Activated CD4-positive, alpha-beta T cell treated with anti-CD3 and anti-CD28 coated beads for 36 hours (primary cell): Measurements from ENCODE around the gene ACSF2. TPM values are rescaled to one million over a fixed set of nuclear protein-coding genes. Genes with fewer than 3 reads are reported as not detected.

Experiments
- ATAC-seq: fragments of 200-7000 bp; cut with Tn5 transposase; one replicate; pipeline ENCODE4 v1.10.0; 2021; ENCODE audit warnings: mild to moderate bottlenecking, moderate library complexity
- CTCF ChIA-PET: fragments of 350-600 bp; sonication (Branson Sonifier 250); formaldehyde crosslinking; loops from one replicate; lab custom pipeline; 2021; ENCODE audit warnings: antibody characterized with exemption; lab: Charles Lee
- POLR2A ChIA-PET: fragments of 350-600 bp; sonication (Branson Sonifier 250); formaldehyde crosslinking; loops from one replicate; lab custom pipeline; 2021; ENCODE audit warnings: antibody characterized with exemption, inconsistent platforms; lab: Charles Lee
- DNase-seq: peaks from one replicate; pipeline ENCODE4 v3.0.0-alpha.2; 2020
- H3K27ac Mint-ChIP-seq: one replicate; pipeline ENCODE4 v1.8.0; 2021; ENCODE audit warnings: mixed read lengths
- H3K27me3 Mint-ChIP-seq: one replicate; pipeline ENCODE4 v1.8.0; 2021; ENCODE audit warnings: mixed read lengths
- H3K36me3 Mint-ChIP-seq: one replicate; pipeline ENCODE4 v1.8.0; 2021; ENCODE audit warnings: low read depth, mixed read lengths
- H3K4me1 Mint-ChIP-seq: one replicate; pipeline ENCODE4 v1.8.0; 2021; ENCODE audit warnings: mixed read lengths
- H3K4me3 Mint-ChIP-seq: one replicate; pipeline ENCODE4 v1.8.0; 2021; ENCODE audit warnings: mild to moderate bottlenecking, moderate library complexity, mixed read lengths
- H3K9me3 Mint-ChIP-seq: one replicate; pipeline ENCODE4 v1.8.0; 2021; ENCODE audit warnings: low read depth, mixed read lengths
- intact Hi-C, 2 experiments: fragments of 100-400 bp; cut with DNase I in 1 of 2; cut with micrococcal nuclease in 1 of 2; formaldehyde crosslinking; loops; one replicate each; pipeline versions ENCODE4 v1.14.2 to v1.15.1; 2022 to 2024; cut with DNase I, micrococcal nuclease
- total RNA-seq, 2 experiments: library from RNA; stranded (reverse); gene quantifications; one replicate each; pipeline ENCODE4 v1.2.3, GENCODE V29; 2021

Gene ACSF2, protein sequence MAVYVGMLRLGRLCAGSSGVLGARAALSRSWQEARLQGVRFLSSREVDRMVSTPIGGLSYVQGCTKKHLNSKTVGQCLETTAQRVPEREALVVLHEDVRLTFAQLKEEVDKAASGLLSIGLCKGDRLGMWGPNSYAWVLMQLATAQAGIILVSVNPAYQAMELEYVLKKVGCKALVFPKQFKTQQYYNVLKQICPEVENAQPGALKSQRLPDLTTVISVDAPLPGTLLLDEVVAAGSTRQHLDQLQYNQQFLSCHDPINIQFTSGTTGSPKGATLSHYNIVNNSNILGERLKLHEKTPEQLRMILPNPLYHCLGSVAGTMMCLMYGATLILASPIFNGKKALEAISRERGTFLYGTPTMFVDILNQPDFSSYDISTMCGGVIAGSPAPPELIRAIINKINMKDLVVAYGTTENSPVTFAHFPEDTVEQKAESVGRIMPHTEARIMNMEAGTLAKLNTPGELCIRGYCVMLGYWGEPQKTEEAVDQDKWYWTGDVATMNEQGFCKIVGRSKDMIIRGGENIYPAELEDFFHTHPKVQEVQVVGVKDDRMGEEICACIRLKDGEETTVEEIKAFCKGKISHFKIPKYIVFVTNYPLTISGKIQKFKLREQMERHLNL
- 10 to 100 TPM; 15.0 to 15.7 TPM for total RNA-seq

DNA sequence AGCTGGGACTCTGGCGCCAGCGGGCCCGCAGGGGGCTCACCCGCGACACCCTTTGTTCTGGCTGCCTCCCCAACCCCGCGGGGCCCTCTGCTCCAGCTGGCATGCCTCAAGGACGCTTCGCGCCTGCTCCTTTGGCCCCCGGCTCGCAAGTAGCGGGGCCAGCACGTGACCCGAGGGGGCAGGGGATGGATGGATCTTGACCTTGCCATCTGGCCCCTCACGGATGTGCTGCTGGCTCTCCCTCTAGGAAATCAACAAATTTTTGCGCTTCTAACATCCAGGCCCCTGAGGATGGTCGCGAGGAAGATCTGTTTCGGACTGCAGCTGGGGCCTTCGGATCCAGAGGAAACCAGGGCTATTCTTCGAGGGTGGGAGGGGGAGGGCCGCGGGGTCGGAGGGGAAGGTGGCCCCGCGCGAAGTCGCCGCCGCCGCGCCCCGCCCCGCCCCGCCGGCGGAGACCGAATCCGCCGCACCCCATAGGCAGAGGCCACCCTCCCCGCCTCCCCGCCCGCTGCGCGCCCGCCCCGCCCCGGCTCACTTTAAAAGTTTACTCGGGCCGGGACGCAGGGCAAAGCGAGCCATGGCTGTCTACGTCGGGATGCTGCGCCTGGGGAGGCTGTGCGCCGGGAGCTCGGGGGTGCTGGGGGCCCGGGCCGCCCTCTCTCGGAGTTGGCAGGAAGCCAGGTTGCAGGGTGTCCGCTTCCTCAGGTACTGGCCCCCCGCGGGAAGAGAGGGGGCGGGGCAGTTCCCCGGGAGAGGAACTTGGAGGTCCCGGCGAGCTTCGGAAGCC, at the start of gene ACSF2:
Gene ACSF2 (plus strand): TSS at position 537 of the 790 bp plus-strand sequence. CDS start 44 bp downstream, at position 581.
- DNase-seq, result peak; percentile 86
- ChIA-PET CTCF (interaction anchor here (0.6 to 4.1 kb wide), 6 partner anchors 9 to 519 kb away, joined by 3 to 22 read pairs (median 3); partner anchors contain the start of genes COL1A1 and LRRC59), POLR2A (no interaction called here)
- intact Hi-C loops, result loop anchor here in 1 of 2 experiments (1.0 to 2.0 kb wide), 4 partner anchors 29 to 281 kb away; partner anchors contain the start of genes ANKRD40, EME1, LRRC59 and MRPL27
- H3K4me3 Mint-ChIP-seq, result peak within 1 kb of the TSS; percentile 76
- H3K27ac Mint-ChIP-seq, result peak within 1 kb of the TSS; percentile 70
- no peaks in the 10 kb centered on the region for H3K27me3 Mint-ChIP-seq
- ATAC-seq, result peak; percentile 84
- no peaks in the 10 kb centered on the region for H3K9me3 Mint-ChIP-seq
- no peaks in the 10 kb centered on the region for H3K36me3 Mint-ChIP-seq
- peaks cover 32% of the 10 kb centered on the region for H3K4me1 Mint-ChIP-seq

DNA sequence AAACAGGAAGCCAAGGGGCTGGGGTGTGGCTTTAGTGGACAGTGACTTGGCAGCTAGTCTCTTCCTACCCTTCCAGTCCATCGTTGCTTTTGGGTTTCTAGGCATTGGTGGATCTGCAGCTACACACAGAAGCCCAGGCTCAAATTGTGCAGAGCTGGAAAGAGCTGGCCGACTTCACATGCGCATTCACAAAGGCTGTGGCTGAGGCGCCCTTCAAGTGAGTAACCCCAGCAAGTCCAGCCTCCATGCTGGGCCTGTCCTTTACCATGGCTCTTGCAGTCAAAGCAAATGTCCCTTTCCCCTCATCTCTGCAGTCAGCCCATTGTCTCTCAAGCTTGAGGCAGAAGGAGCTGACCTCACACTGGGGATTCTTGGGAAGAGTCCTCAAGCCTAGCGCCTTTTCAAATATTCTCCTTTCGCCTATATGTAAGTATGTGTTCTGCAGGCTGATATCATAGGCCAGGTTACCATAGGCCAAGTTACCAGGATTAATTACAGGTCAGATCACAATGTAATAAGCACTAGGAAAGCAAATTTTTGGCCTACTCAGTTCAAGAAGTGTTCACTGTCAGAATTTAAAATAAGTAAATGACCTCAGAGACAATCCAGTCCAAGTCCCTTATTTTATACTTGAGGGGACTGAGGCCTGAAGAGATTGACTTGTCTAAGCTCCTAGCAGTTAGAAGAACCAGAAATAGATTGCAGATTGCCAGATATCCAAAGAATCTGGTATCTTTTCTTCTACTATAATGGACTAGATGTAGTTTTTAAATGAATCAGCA, 46.5 kb upstream of the ACSF2 start:
- peaks cover 57% of the 10 kb centered on the region for H3K36me3 Mint-ChIP-seq
- ATAC-seq, result no peak
- ChIA-PET POLR2A (no interaction called here), CTCF (interaction anchor here (1.3 to 5.9 kb wide), 3 partner anchors 11 to 17 kb away, joined by 3 to 24 read pairs (median 7); no protein-coding TSS in a partner anchor)
- no peak overlapping the region for H3K4me3 Mint-ChIP-seq
- no peaks in the 10 kb centered on the region for H3K9me3 Mint-ChIP-seq
- H3K4me1 Mint-ChIP-seq, result no peaks in the 10 kb centered on the region
- H3K27ac Mint-ChIP-seq, result no peak overlapping the region
- H3K27me3 Mint-ChIP-seq, result no peaks in the 10 kb centered on the region
- no peak for DNase-seq
- intact Hi-C loops, result no loop called here

DNA sequence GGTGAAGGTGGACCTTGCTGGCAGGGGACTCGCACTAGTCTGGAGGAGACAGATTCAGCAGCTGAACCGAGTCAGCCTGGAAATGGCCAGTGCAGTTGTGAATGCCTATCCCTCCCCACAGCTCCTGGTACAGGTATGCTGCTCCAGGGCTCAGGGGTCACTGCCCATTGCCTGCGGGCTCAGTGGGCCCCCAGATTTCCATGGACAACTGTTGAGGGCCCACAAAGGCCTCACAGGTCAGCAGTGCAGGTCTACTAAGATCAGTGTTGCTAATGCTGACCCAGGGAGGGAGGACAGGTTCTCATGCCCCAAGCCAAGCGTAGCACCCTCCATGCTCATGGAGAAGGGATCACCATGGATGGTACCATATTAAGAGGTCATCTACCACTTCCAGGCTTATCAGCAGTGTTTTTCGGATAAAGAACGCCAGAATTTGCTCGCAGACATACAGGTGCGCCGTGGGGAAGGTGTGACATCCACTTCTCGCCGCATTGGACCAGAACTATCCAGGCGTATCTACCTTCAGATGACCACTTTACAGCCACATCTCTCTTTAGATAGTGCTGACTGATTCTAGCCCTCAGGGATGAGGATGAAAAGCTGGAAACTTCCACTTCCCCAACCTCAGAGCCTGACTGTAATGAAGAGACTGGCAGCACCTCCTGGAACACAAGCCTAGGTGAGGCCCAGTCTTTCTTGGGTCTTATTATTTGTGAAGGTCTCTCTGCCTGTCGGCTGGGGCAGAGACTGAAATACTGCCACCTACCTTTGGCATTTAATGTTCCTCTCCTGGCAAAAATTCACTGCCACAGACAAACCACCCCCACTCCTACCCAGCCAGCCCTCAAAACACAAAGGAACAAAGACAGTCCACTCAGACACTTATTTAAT, 45.4 kb upstream of the ACSF2 start:
- intact Hi-C loops, result no loop called here
- Mint-ChIP-seq H3K27ac (no peak overlapping the region), H3K9me3 (no peaks in the 10 kb centered on the region), H3K4me1 (no peaks in the 10 kb centered on the region), H3K36me3 (peaks cover 58% of the 10 kb centered on the region), H3K27me3 (no peaks in the 10 kb centered on the region), H3K4me3 (no peak overlapping the region)
- POLR2A ChIA-PET, result interaction anchor here (0.6 to 1.1 kb wide), 2 partner anchors 17 to 560 kb away, joined by 3 read pairs; partner anchors contain the start of gene LRRC59
- ATAC-seq (no peak), DNase-seq (no peak)
- CTCF ChIA-PET, result interaction anchor here (0.5 to 5.9 kb wide), 7 partner anchors 8 to 106 kb away, joined by 3 to 24 read pairs (median 4); partner anchors contain the start of gene TMEM92

DNA sequence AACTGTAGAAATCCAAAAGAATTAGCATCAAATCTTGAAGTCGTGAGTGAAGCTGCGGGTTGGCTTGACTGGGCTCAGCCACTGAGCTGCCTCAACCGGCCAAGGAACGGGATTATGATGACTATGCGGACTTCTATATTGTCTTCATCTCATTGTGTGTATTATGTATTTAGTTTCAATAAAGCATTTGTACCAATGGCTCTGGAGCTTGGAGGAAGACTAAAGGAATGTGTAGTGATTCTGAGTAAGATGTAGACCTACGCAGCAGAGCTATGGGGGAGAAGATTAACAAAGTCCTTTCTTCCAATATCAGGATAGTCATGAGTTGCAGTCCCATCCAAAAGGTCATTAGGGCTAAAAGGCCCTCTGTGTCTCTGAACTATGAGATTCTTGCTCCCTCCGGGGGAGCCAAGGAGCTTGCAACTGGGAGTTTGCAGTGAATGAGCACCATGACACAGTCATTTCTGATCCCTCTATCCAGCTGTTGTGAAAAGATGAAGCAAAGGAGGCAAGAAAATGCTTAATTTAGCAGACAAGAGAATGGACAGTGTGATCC, 44.7 kb upstream of the ACSF2 start:
- ChIA-PET CTCF (interaction anchor here (0.9 to 5.9 kb wide), 5 partner anchors 9 to 242 kb away, joined by 3 to 24 read pairs (median 4); partner anchors contain the start of gene TMEM92), POLR2A (interaction anchor here (0.6 to 1.1 kb wide), 2 partner anchors 16 to 887 kb away, joined by 3 read pairs; partner anchors contain the start of gene LRRC59)
- no peaks in the 10 kb centered on the region for H3K9me3 Mint-ChIP-seq
- H3K27me3 Mint-ChIP-seq, result no peaks in the 10 kb centered on the region
- peaks cover 63% of the 10 kb centered on the region for H3K36me3 Mint-ChIP-seq
- ATAC-seq, result no peak
- H3K4me3 Mint-ChIP-seq, result no peak overlapping the region
- DNase-seq, result no peak
- no peak overlapping the region for H3K27ac Mint-ChIP-seq
- H3K4me1 Mint-ChIP-seq, result no peaks in the 10 kb centered on the region
- intact Hi-C loops, result no loop called here

DNA sequence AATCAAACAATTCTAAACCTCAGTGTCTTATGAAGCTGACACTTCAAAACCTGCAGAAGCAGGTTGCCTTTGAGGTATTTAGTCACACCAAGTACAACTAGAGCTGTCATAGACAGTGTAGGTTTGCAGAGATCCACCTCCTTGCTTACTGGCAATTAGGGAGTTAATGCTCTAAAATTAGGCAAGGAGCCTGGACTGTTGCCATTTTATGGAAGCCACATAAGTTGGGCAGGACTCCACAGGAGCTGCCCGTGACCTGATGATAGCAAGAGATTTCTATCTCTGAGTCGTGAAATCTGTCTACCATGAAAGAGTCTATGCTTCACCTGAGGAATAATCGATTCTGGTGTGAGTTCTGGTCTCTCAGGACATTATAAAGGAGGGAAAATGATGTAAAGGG, 44.1 kb upstream of the ACSF2 start:
- DNase-seq, result no peak
- ATAC-seq, result no peak
- H3K4me1 Mint-ChIP-seq, result no peaks in the 10 kb centered on the region
- intact Hi-C loops, result no loop called here
- no peaks in the 10 kb centered on the region for H3K9me3 Mint-ChIP-seq
- ChIA-PET CTCF (interaction anchor here (0.6 to 5.9 kb wide), 7 partner anchors 14 to 243 kb away, joined by 3 to 24 read pairs (median 3); partner anchors contain the start of genes LRRC59 and TMEM92), POLR2A (interaction anchor here (0.6 kb wide), 1 partner anchor 886 kb away, joined by 3 read pairs; no protein-coding TSS in a partner anchor)
- H3K4me3 Mint-ChIP-seq, result no peak overlapping the region
- no peak overlapping the region for H3K27ac Mint-ChIP-seq
- H3K27me3 Mint-ChIP-seq, result no peaks in the 10 kb centered on the region
- H3K36me3 Mint-ChIP-seq, result peaks cover 67% of the 10 kb centered on the region

DNA sequence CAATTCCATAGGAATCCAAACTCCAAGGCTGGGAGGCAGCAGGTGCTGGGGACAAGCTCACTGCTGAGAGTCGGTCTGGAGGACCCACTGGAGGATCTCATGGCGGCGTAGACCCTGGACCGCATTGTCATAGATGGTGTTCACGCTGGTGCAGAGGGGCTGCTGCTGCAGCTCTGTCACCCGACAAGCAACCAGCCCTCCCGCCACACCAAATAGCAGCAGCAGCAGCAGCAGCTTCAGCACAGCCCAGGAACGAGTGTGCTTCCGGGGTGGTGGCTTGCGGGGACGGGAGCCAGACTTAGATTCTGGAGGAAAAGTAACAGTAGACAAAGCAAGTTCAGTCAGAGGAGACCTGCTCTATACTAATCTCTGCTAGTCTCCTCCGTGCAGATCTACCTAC, 43.1 kb upstream of the ACSF2 start:
- H3K9me3 Mint-ChIP-seq, result no peaks in the 10 kb centered on the region
- CTCF ChIA-PET, result interaction anchor here (1.6 kb wide), 1 partner anchor 14 kb away, joined by 5 read pairs; the partner anchor contains the start of gene LRRC59
- DNase-seq (no peak), ATAC-seq (no peak)
- H3K27me3 Mint-ChIP-seq, result no peaks in the 10 kb centered on the region
- no peaks in the 10 kb centered on the region for H3K4me1 Mint-ChIP-seq
- no peak overlapping the region for H3K4me3 Mint-ChIP-seq
- H3K36me3 Mint-ChIP-seq, result peaks cover 76% of the 10 kb centered on the region
- intact Hi-C loops, result no loop called here
- POLR2A ChIA-PET, result no interaction called here
- H3K27ac Mint-ChIP-seq, result no peak overlapping the region

DNA sequence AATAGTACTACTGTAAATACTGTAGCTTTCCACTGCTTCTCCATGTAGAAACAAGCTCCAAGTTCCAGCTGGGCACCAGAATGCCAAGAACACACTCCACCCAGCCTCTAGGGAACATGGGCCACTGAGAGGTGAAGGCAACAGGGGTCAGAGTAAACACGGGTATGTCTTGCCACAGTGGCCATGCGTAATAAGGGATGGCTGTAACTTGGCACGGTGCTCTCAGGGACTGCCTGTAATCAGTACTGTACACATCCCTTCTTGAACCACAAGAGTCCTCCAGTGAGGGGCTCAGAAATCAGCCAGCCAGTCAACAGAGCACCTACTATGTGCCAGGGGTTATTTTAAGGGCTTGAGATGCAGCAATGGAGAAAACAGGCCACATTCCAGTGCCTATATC, 39.5 kb upstream of the ACSF2 start:
- ChIA-PET CTCF (interaction anchor here (0.6 to 1.6 kb wide), 2 partner anchors 11 to 49 kb away, joined by 3 to 6 read pairs; partner anchors contain the start of gene LRRC59), POLR2A (interaction anchor here (0.7 kb wide), 1 partner anchor 1900 kb away, joined by 4 read pairs; no protein-coding TSS in a partner anchor)
- Mint-ChIP-seq H3K36me3 (peaks cover 69% of the 10 kb centered on the region), H3K9me3 (no peaks in the 10 kb centered on the region), H3K4me3 (no peak overlapping the region), H3K27ac (no peak overlapping the region), H3K4me1 (no peaks in the 10 kb centered on the region), H3K27me3 (no peaks in the 10 kb centered on the region)
- intact Hi-C loops, result no loop called here
- ATAC-seq, result no peak
- no peak for DNase-seq

DNA sequence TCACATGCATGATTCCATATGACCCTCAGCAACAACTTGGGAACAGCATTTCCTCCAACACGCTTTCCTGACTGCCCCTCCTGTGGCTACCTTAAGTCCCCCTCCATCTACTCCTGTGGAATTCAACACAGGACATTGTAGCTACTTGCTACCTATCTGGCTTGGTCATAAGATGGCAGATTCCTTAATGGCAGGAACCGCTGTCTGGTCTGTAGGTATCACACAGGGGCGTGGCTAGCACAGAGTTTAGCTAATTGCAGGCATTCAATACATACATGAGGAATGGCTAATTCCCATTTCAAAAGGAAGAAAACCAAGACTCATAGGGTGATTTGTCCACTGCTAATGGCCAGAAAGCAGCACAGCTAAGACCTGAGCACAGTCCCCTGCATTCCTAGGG, 37.3 kb upstream of the ACSF2 start:
- peaks cover 4% of the 10 kb centered on the region for H3K4me1 Mint-ChIP-seq
- CTCF ChIA-PET, result interaction anchor here (0.6 to 1.3 kb wide), 6 partner anchors 8 to 39 kb away, joined by 3 to 9 read pairs (median 3); partner anchors contain the start of gene LRRC59
- ATAC-seq (no peak), DNase-seq (no peak)
- H3K36me3 Mint-ChIP-seq, result peaks cover 72% of the 10 kb centered on the region
- POLR2A ChIA-PET, result no interaction called here
- H3K27ac Mint-ChIP-seq, result no peak overlapping the region
- H3K27me3 Mint-ChIP-seq, result no peaks in the 10 kb centered on the region
- H3K4me3 Mint-ChIP-seq, result no peak overlapping the region
- intact Hi-C loops, result no loop called here
- no peaks in the 10 kb centered on the region for H3K9me3 Mint-ChIP-seq

DNA sequence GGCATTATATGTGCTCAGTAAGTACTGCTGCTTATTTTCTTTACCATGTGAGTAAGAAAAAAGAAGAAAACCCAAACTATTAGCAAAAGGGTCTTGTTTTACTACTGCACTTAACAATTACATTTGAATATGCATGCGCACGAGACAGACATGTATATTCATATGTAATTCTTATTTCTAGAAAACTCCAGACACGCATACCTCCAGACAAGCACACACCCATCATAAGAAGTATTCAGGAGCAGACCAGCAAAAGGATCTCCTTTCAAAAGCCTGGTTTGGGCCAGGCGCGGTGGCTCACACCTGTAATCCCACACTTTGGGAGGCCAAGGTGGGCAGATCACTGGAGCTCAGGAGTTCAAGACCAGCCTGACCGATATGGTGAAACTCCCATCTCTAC, 36.5 kb upstream of the ACSF2 start:
- H3K36me3 Mint-ChIP-seq, result peaks cover 77% of the 10 kb centered on the region
- H3K27ac Mint-ChIP-seq, result no peak overlapping the region

More for the DNA sequence above, 36.5 kb upstream of the ACSF2 start:
- no peak overlapping the region for H3K4me3 Mint-ChIP-seq
- ChIA-PET CTCF (interaction anchor here (1.1 to 2.5 kb wide), 3 partner anchors 8 to 28 kb away, joined by 3 to 20 read pairs (median 9); partner anchors contain the start of gene LRRC59), POLR2A (no interaction called here)
- no peak for DNase-seq
- intact Hi-C loops, result no loop called here
- H3K9me3 Mint-ChIP-seq, result no peaks in the 10 kb centered on the region
- no peaks in the 10 kb centered on the region for H3K27me3 Mint-ChIP-seq
- peaks cover 9% of the 10 kb centered on the region for H3K4me1 Mint-ChIP-seq
- ATAC-seq, result no peak
